AG04450 (cell line): ENCODE data around the gene PAFAH1B1. TPM values are rescaled to one million over a fixed set of nuclear protein-coding genes. Genes with fewer than 3 reads are reported as not detected.
"Not testable (repeated sequence)": the region's sequence is repeated elsewhere in the genome, so short reads cannot be mapped to it uniquely, and the experiment has no call there.

Source experiments
- CTCF ChIA-PET: fragments of 300-600, 350-600 bp; formaldehyde crosslinking; extraction: SDS; loops from one replicate; lab custom pipeline; 2022; ENCODE audit warnings: antibody characterized with exemption, inconsistent platforms; lab: Charles Lee
- POLR2A ChIA-PET: fragments of 350-600 bp; formaldehyde crosslinking; extraction: SDS; loops from one replicate; lab custom pipeline; 2021; ENCODE audit warnings: antibody characterized with exemption, inconsistent platforms; lab: Yijun Ruan, JAX
- DNase-seq: peaks from one replicate; pipeline ENCODE4 v3.0.0-alpha.2; 2011; ENCODE audit warnings: low read depth, low spot score
- H3K27ac ChIP-seq: one replicate; pipeline ENCODE4 v1.5.1; 2012; ENCODE audit warnings: low read depth, low read length, control low read depth
- H3K27me3 ChIP-seq: one replicate; pipeline ENCODE4 v1.6.0; 2012; ENCODE audit warnings: low read length; ENCODE audit not compliant: control insufficient read depth, insufficient read depth
- H3K4me3 ChIP-seq: 2 replicates; pipeline ENCODE4 v1.5.1; 2011; ENCODE audit warnings: mild to moderate bottlenecking, low read depth, low read length, control low read depth
- H3K9me3 ChIP-seq: 2 replicates; pipeline ENCODE4 v1.5.1; 2012; ENCODE audit warnings: low read length; ENCODE audit not compliant: control insufficient read depth, insufficient read depth
- CTCF ChIP-seq: IDR thresholded peaks from 2 replicates; pipeline ENCODE4 v1.5.1; 2011; ENCODE audit warnings: low read depth, low read length, control low read depth, inconsistent platforms
- polyA plus RNA-seq: library from polyadenylated mRNA; depleted of rRNA; stranded (reverse); fragments of >200 nt; gene quantifications from 2 replicates; pipeline ENCODE4 v1.2.3, GENCODE V29; 2011

Gene PAFAH1B1
- polyA plus RNA-seq, 1 experiment, result 111 TPM

DNA sequence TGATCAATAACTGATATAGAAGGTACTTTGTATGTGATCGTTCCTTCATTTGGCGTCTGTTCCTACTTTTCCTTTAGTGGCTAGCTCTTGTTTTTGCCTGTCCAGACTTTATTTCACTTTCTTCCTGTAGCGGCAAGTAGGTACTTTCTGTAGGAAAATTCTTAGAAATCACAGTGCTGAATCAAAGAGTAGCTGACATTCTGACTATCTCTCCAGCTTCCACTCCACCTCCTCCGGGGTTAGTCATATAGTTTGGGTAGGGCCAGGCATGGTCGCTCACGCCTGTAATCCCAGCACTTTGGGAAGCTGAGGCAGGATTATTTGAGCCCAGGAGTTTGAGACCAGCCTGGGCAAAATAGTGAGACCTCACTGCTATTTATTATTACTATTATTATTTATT lies 29.9 kb upstream of the PAFAH1B1 start:
- POLR2A ChIA-PET, result no interaction called here
- TF ChIP-seq CTCF, result no peak
- CTCF ChIA-PET, result no interaction called here
- H3K4me3 ChIP-seq, result no peak overlapping the region
- H3K9me3 ChIP-seq, result peaks cover 3% of the 10 kb centered on the region; the same call in 1 of the 2 replicates
- peaks cover 3% of the 10 kb centered on the region for H3K27me3 ChIP-seq
- H3K27ac ChIP-seq, result no peak overlapping the region
- no peak for DNase-seq

GRCh38 chr17:2564877-2565276 lies 28.6 kb upstream of the PAFAH1B1 start:
- Histone ChIP-seq H3K9me3 (peaks cover 3% of the 10 kb centered on the region; the same call in 1 of the 2 replicates), H3K4me3 (no peak overlapping the region), H3K27ac (no peak overlapping the region), H3K27me3 (peaks cover 3% of the 10 kb centered on the region)
- DNase-seq, result no peak
- no peak for TF ChIP-seq CTCF
- POLR2A ChIA-PET, result no interaction called here
- CTCF ChIA-PET, result no interaction called here

GRCh38 chr17:2566056-2566455 lies 27.4 kb upstream of the PAFAH1B1 start:
- no peak for DNase-seq
- Histone ChIP-seq H3K27ac (no peak overlapping the region), H3K4me3 (no peak overlapping the region), H3K9me3 (peaks cover 2% of the 10 kb centered on the region; the same call in 1 of the 2 replicates), H3K27me3 (peaks cover 2% of the 10 kb centered on the region)
- ChIA-PET CTCF (interaction anchor here (0.9 kb wide), 1 partner anchor 12 kb away, joined by 4 read pairs; no protein-coding TSS in a partner anchor), POLR2A (interaction anchor here (0.8 kb wide), 1 partner anchor 41 kb away, joined by 6 read pairs; no protein-coding TSS in a partner anchor)
- no peak for TF ChIP-seq CTCF

DNA sequence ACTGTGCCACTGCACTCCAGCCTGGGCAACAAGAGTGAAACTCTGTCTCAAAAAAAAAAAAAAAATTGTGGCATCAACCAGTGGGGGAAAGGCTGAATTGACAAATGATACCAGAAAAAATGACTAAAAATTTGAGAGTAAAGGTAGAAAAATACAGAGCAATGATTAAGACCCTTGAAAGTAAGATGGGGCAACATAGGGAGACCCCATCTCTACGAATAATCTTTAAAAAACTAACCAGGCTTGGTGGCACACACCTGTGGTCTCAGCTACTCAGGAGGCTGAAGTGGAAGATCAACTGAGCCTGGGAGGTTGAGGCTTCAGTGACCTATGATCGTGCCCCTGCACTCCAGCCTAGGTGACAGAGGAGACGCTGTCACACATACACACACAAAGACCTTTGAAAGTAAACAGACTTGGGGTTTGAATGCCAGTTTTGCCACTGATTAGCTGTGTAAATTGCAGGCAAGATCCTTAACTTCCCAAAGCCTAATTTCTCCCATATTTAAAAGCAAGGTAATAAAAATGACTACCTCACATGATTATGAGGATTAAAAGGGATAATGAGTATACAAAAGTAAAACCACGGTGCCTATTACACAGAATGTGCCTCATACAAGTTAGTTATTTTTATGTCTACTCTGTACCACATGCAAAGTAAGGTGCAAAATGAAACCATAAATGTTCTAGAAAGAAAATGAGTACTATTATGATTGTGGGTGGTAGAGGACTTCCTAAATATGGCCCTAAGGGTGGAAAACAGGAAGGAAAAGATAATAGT lies 21.7 kb upstream of the PAFAH1B1 start:
- peaks cover 10% of the 10 kb centered on the region for H3K27me3 ChIP-seq
- DNase-seq, result no peak
- POLR2A ChIA-PET, result no interaction called here
- no peak overlapping the region for H3K27ac ChIP-seq
- no peaks in the 10 kb centered on the region for H3K9me3 ChIP-seq
- no peak overlapping the region for H3K4me3 ChIP-seq
- TF ChIP-seq CTCF, result no peak
- CTCF ChIA-PET, result interaction anchor here (0.5 kb wide), 1 partner anchor 153 kb away, joined by 3 read pairs; no protein-coding TSS in a partner anchor

DNA sequence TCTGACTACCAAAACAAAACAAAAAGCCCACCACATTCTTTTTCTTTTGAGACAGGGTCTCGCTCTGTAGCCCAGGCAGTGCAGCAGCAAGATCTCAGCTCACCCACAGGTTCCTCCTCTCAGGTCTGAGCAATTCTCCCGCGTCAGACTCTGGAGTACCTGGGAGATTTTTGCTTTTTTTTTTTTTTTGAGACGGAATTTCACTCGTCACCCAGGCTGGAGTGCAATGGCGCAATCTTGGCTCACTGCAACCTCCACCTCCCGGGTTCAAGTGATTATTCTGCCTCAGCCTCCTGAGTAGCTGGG lies 21.2 kb upstream of the PAFAH1B1 start:
- POLR2A ChIA-PET, H3K9me3 ChIP-seq, H3K4me3 ChIP-seq, DNase-seq, H3K27ac ChIP-seq: not testable (repeated sequence)
- peaks cover 10% of the 10 kb centered on the region for H3K27me3 ChIP-seq
- CTCF ChIA-PET, result interaction anchor here (0.5 to 0.7 kb wide), 2 partner anchors 154 to 233 kb away, joined by 3 read pairs; no protein-coding TSS in a partner anchor
